Measurements from ENCODE around the gene OSBPL8.
"Not testable (repeated sequence)": the region's sequence is repeated elsewhere in the genome, so short reads cannot be mapped to it uniquely, and the experiment has no call there.

GRCh38 chr12:76472862-76473261 lies 86.7 kb downstream of the OSBPL8 start:
- TF ChIP-seq CREB1 (IDR thresholded peaks at IDR 0.05); POLR2AphosphoS5 (IDR thresholded peaks at IDR 0.05; ENCODE audit: low read depth, low read length); SUZ12 (IDR thresholded peaks at IDR 0.05; ENCODE audit: low read length): not testable (repeated sequence)
- TF ChIP-seq, protein P1, sequence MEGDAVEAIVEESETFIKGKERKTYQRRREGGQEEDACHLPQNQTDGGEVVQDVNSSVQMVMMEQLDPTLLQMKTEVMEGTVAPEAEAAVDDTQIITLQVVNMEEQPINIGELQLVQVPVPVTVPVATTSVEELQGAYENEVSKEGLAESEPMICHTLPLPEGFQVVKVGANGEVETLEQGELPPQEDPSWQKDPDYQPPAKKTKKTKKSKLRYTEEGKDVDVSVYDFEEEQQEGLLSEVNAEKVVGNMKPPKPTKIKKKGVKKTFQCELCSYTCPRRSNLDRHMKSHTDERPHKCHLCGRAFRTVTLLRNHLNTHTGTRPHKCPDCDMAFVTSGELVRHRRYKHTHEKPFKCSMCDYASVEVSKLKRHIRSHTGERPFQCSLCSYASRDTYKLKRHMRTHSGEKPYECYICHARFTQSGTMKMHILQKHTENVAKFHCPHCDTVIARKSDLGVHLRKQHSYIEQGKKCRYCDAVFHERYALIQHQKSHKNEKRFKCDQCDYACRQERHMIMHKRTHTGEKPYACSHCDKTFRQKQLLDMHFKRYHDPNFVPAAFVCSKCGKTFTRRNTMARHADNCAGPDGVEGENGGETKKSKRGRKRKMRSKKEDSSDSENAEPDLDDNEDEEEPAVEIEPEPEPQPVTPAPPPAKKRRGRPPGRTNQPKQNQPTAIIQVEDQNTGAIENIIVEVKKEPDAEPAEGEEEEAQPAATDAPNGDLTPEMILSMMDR (IDR thresholded peaks at IDR 0.05; ENCODE audit: control extremely low read depth in 1 of 3, insufficient read depth in 1 of 3, low read depth in 1 of 3, low read length in 3 of 3), result peak in 2 of 3 experiments; percentile 14 to 26; a peak in 2 of 4 replicates

Measured in H1 (cell line).